GM19372 (cell line): Measurements from ENCODE around the gene ESPL1.
A peak's percentile ranks its signal among the peaks of the same experiment; 100 is the strongest.

ENCODE experiments used
- ATAC-seq: cut with Tn5 transposase; IDR thresholded peaks from one replicate; pipeline ENCODE4 v1.9.1; 2021; ENCODE audit warnings: mild to moderate bottlenecking, low read depth, moderate library complexity; ENCODE audit not compliant: unreplicated experiment

Gene ESPL1

GRCh38 chr12:53267999-53268629, at the start of gene ESPL1:
Gene ESPL1, plus strand, starts transcription at chr12:53268299. Its CDS starts 468 bp downstream, at chr12:53268767.
- ATAC-seq: peak; percentile 90

- no peak for ATAC-seq
Measured at GRCh38 chr12:53218551-53219291, 49.4 kb upstream of the ESPL1 start.

GRCh38 chr12:53219292-53219955, 48.7 kb upstream of the ESPL1 start:
- ATAC-seq: no peak

GRCh38 chr12:53219956-53220693, 48.0 kb upstream of the ESPL1 start:
- ATAC-seq: peak; percentile 33

- ATAC-seq: peak; percentile 50
Measured at GRCh38 chr12:53220694-53221202, 47.4 kb upstream of the ESPL1 start.

GRCh38 chr12:53221203-53222080, 46.7 kb upstream of the ESPL1 start:
- peak; percentile 20 for ATAC-seq

- ATAC-seq: no peak
Measured at GRCh38 chr12:53222170-53222721, 45.9 kb upstream of the ESPL1 start.

- ATAC-seq: no peak
Measured at GRCh38 chr12:53222806-53223261, 45.3 kb upstream of the ESPL1 start.

- no peak for ATAC-seq
Measured at GRCh38 chr12:53223389-53224060, 44.6 kb upstream of the ESPL1 start.

- no peak for ATAC-seq
Measured at GRCh38 chr12:53224061-53224896, 43.8 kb upstream of the ESPL1 start.

GRCh38 chr12:53224897-53225634, 43.0 kb upstream of the ESPL1 start:
- ATAC-seq: no peak

GRCh38 chr12:53225635-53226424, 42.3 kb upstream of the ESPL1 start:
- ATAC-seq: no peak

- no peak for ATAC-seq
Measured at GRCh38 chr12:53226815-53227214, 41.3 kb upstream of the ESPL1 start.

GRCh38 chr12:53227341-53227740, 40.8 kb upstream of the ESPL1 start:
- no peak for ATAC-seq

- no peak for ATAC-seq
Measured at GRCh38 chr12:53227836-53228235, 40.3 kb upstream of the ESPL1 start.

GRCh38 chr12:53229454-53229853, 38.6 kb upstream of the ESPL1 start:
- ATAC-seq: no peak
